ENCODE measurements around the gene MACROD2. TPM values are rescaled to one million over a fixed set of nuclear protein-coding genes. Genes with fewer than 3 reads are reported as not detected.

The MACROD2 gene
- total RNA-seq, 1 experiment from 2014 or later = 1.6 TPM

GRCh38 chr20:14064333-14064732 lies 69.0 kb downstream of the MACROD2 start:
- H2BK15ac ChIP-seq (ENCODE audit: low read depth, low read length) = no peak overlapping the region
- no peaks in the 10 kb centered on the region for H3K9me3 ChIP-seq (ENCODE audit: control insufficient read depth, low read depth, low read length)
- H3K4me1 ChIP-seq (ENCODE audit: insufficient read depth, low read length) = no peaks in the 10 kb centered on the region
- H3K56ac ChIP-seq (ENCODE audit: insufficient read length, low read depth, low read length) = no peak overlapping the region
- H3K27ac ChIP-seq (ENCODE audit: insufficient read length, low read depth, low read length) = no peak overlapping the region
- DNase-seq = no peak
- peaks cover 12% of the 10 kb centered on the region in 2 experiments for H3K4me1 Mint-ChIP-seq
- no peak overlapping the region for H4K91ac ChIP-seq (ENCODE audit: insufficient read length, low read depth, low read length)
- H2BK120ac ChIP-seq (ENCODE audit: low read depth, low read length, poor library complexity, severe bottlenecking) = no peak overlapping the region
- no peak overlapping the region for H2BK5ac ChIP-seq (ENCODE audit: insufficient read length, low read length)
- H3K36me3 Mint-ChIP-seq (ENCODE audit: insufficient read depth in 1 of 3, low read depth in 3 of 3) = no peaks in the 10 kb centered on the region
- H3K4ac ChIP-seq (ENCODE audit: low read depth, low read length) = no peak overlapping the region
- no peak overlapping the region for H3K9ac ChIP-seq (ENCODE audit: extremely low read depth, insufficient read length, low read length)
- WGBS (ENCODE audit: extremely low coverage, insufficient read length, low lambda C conversion rate) = no CpG with 5 or more reads among the region's 3 CpGs
- H3K23ac ChIP-seq (ENCODE audit: insufficient read length, low read depth, low read length) = no peak overlapping the region
- no peak overlapping the region for H2AK5ac ChIP-seq (ENCODE audit: insufficient read length, low read length)
- H2AFZ ChIP-seq (ENCODE audit: low read length) = no peak overlapping the region
- H3K27me3 Mint-ChIP-seq (ENCODE audit: low read depth) = no peaks in the 10 kb centered on the region
- H3K18ac ChIP-seq (ENCODE audit: insufficient read length, low read depth, low read length) = no peak overlapping the region
- no peak overlapping the region for H2BK20ac ChIP-seq (ENCODE audit: low read depth, low read length, poor library complexity, severe bottlenecking)
- H3K23me2 ChIP-seq (ENCODE audit: insufficient read length, low read depth, low read length, poor library complexity, severe bottlenecking) = no peaks in the 10 kb centered on the region
- H3K79me1 ChIP-seq (ENCODE audit: insufficient read depth, low read depth, low read length, poor library complexity, severe bottlenecking) = no peaks in the 10 kb centered on the region
- no peak overlapping the region for H3T11ph ChIP-seq (ENCODE audit: low read length)
- no peak overlapping the region for H2BK12ac ChIP-seq (ENCODE audit: insufficient read length, low read depth, low read length)
- H4K5ac ChIP-seq (ENCODE audit: insufficient read length, low read depth, low read length) = no peak overlapping the region
- H3K4me3 Mint-ChIP-seq = no peak overlapping the region
- TF ChIP-seq CTCF (conservative IDR thresholded peaks at IDR 0.05) = no peak
- no peaks in the 10 kb centered on the region for H3K9me3 Mint-ChIP-seq
- H4K8ac ChIP-seq (replicated peaks; ENCODE audit: insufficient read length, low read depth, low read length) = no peak overlapping the region
- no peaks in the 10 kb centered on the region for H3K27me3 ChIP-seq (ENCODE audit: insufficient read depth, low read length)
- H4K20me1 ChIP-seq (ENCODE audit: control insufficient read depth, insufficient read depth, insufficient read length) = no peaks in the 10 kb centered on the region
- no peak overlapping the region for H3K14ac ChIP-seq (ENCODE audit: insufficient read depth, low read length)
- H3K79me2 ChIP-seq (ENCODE audit: insufficient read depth, low read length) = no peaks in the 10 kb centered on the region
- H3K4me2 ChIP-seq (ENCODE audit: insufficient read depth, insufficient read length, low read length) = no peak overlapping the region
- H3K27ac Mint-ChIP-seq = no peak overlapping the region; a peak in 1 of 7 replicates

Measured in H9 (cell line).